Fibroblast of peridontal ligament (primary cell): ENCODE results near the gene ZBP1.

Experiments
- DNase-seq: peaks from one replicate; pipeline ENCODE4 v3.0.0-alpha.2; 2010; ENCODE audit errors: extremely low read depth

ZBP1 gene

GRCh38 chr20:57658447-57658832 is 38.2 kb upstream of the ZBP1 start:
- DNase-seq: no peak

GRCh38 chr20:57657535-57658446 is 37.6 kb upstream of the ZBP1 start:
- no peak for DNase-seq

GRCh38 chr20:57656821-57657534 is 36.8 kb upstream of the ZBP1 start:
- no peak for DNase-seq

DNA sequence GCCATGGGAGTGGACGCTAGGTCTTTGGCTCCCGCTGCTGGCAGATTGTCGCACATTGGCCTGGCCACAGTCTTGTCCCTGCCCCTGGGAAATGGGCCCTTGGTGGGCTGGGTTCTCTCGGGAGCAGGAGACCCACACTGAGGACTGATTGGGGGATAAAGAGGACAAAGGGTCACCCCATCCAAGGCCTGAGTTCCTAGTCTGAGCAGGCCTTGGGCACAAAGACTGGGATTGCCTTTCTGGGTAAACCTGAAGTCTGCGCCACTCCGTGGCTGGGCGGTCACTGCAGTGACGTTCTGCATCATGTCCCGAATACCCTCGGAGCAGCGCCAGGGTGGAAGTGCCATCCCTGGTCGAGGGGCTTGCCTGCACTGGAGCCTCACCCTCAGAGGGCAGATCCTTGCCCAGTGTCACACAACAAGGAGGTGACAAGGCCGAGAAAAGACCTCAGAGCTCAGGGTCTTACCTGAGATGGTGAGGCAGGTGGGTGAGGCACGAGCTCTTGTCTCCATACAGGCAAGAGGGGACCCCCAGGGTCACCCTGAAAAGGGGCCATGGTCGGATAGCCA is 36.1 kb upstream of the ZBP1 start:
- no peak for DNase-seq

GRCh38 chr20:57655809-57656155 is 35.6 kb upstream of the ZBP1 start:
- DNase-seq: no peak

GRCh38 chr20:57654998-57655808 is 35.0 kb upstream of the ZBP1 start:
- no peak for DNase-seq

- DNase-seq: peak; percentile 61
Measured at GRCh38 chr20:57654363-57654997, 34.3 kb upstream of the ZBP1 start.

- no peak for DNase-seq
Measured at GRCh38 chr20:57653910-57654309, 33.7 kb upstream of the ZBP1 start.

DNA sequence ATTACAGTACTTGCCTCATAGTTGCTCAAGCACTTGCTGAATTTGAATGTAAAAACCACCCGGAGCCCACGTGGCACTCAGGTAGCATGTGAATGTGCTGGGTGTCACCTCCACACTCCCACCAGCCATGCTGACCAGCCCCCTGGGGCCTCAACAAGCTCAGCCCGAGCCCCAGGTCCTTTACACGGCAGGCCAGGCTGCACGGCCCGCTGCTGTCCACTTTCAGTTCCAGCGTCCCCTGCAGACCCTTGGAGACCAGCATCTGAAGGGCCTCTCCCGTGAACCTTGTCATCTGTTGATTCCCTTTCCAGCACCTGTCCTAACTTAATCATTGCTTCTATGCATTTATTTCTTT is 33.3 kb upstream of the ZBP1 start:
- DNase-seq: no peak

DNA sequence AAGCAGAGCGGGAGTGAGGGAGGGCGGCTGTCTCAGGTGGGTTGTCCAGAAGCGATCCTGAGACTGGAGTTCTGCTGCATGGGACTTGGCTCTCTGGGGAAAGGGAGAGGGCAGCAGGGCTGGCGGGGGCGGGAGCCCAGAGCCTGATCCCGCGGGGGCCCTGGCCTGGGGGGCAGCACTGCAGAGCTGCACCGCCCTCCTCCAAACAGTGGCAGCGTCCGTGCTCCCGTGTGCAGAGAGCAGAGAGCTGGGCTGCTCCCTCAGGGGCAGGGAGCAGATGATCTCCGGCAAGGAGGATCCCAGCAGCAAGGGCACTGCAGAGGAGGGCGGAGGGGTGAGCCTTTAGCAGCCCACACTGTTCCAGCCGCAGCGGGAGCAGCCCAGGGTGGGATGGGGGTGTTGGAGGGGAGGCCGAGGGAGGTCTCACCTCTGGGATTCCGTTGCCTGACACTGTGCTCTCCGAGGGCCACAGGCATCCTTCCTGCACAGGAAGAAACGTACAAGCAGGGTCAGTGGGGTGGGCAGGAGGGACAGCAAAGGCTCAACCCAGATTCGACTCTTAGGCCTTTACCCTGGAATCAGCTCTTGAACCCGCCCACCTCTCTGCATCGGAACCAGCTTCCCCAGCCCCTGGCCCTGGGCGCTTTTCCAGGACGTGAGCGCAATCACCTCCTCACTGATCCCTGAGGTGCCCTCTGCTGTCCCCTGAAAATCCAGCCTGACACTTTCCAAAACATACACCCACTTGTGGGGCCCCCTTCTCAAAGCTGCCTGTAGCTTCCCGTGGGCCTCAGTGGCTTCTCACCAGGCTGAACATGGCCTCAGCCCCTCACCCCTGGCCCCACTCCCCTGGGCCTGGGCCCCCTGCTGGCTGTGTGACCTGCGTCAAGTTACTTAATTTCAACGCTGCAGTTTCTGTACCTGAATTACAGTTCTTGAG is 32.6 kb upstream of the ZBP1 start:
- DNase-seq: no peak

DNA sequence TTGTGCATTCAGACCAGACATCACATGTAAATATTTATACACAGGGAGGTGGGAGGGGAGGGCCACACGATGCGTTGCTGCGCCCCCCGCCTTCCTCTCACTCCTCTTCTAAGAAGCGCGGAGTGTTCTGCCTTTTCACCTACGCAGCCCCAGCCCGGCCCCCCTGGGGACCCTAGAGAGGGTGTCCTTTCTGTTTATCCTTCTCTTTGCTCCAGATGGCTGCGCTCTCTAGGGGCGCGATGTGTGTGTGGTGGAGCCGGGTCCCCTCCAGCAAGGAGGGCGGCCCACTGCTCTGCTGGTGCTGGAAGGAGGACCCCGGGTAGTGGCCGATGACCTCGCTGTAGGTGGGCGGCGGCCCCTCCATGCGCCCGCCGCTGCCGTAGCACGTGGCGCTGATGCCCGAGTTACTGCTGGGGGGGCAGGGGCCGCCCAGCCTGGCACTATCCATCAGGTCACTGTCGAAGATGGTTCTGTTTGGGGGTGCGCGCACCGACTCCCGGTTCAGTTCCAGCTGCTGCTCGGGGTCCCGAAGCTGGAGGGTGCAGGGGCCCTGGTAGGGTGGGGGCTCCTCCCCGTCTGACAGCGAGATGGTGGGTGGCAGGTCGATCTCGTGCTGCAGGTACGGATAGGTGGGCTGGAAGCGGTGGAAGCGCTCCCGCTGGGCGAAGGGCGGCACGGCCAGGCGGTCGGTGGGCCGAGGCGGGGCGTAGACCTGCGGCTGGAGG is 31.8 kb upstream of the ZBP1 start:
- no peak for DNase-seq

DNA sequence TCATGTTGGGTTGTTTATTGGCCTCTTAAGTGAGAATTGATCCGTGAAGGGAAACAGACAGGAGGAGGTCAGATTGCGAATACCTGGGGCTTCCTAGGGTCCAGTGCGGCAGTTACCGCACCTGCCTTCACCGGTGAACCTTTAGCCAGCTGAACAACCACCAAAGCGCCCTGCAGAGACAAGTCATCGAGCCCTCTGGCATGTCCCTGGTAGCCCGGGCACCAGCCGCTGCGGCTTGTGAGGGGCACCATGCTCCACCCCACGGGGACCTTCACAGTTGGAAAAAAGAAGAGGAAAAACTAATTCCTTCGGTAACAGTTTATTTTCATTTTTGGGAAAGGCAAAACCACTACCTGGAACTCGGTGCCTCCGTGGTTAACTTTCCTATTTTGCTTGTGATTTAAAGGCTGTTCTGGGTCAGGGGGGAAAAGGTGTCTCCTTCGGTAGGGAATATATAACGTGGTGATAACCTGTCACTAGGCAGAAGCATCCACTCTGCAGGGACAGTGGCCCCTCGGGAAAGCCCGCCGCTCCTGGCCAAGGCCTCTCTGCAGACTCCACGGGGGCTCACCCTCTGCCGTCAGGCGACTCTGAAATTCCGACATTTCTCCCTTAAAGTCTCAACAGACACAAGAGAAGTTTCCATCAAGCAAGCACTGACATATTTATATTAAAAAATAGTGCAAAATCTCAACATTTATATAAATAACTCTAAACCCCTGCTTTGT is 30.7 kb upstream of the ZBP1 start:
- DNase-seq: no peak

DNA sequence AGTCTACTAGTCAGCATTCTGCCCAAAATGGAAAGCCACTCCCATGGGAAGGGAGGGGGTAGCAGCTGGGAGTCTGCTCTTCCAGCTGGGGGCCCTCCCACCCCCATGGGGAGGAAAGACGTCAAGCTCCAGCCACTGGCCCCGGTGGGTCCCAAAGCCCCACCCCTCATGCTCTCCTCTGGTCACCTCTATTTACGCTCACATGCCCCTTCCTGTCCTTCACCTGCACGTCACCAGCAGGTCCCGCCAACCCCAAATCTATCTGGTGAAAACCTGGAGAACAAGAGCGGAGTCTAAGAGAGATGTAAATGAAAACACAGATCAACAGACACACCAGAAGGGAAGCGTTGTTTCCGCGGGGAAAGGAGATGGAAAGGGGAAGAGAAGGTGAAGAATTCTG is 30.0 kb upstream of the ZBP1 start:
- no peak for DNase-seq

DNA sequence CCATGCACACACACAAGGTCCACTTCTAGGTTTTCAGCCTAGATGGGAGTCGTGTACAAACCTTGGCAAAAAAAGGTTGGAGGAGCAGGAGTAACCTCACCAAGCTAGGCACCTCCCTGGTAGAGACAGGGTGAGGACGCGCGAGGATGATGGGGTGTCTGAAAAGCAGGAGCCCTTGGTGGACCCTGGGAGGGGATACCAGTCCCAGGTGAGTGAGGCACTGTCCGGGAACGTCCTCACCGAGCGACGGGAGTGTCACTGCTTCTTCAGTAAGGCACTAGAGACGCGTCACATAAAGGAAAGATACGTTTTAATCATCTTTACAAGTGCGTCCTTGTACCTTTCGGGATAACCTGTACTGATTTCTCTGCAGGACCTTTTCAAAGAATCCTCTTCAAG is 29.4 kb upstream of the ZBP1 start:
- DNase-seq: no peak

DNA sequence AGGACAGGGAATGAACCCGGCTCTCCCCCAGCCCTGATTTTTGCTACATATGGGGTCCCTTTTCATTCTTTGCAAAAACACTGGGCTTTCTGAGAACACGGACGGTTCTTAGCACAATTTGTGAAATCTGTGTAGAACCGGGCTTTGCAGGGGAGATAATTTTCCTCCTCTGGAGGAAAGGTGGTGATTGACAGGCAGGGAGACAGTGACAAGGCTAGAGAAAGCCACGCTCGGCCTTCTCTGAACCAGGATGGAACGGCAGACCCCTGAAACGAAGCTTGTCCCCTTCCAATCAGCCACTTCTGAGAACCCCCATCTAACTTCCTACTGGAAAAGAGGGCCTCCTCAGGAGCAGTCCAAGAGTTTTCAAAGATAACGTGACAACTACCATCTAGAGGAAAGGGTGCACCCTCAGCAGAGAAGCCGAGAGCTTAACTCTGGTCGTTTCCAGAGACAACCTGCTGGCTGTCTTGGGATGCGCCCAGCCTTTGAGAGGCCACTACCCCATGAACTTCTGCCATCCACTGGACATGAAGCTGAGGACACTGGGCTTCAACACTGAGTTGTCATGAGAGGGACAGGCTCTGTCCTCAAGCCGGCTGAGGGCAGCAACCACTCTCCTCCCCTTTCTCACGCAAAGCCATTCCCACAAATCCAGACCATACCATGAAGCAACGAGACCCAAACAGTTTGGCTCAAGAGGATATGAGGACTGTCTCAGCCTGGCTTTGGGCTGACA is 28.8 kb upstream of the ZBP1 start:
- no peak for DNase-seq

DNA sequence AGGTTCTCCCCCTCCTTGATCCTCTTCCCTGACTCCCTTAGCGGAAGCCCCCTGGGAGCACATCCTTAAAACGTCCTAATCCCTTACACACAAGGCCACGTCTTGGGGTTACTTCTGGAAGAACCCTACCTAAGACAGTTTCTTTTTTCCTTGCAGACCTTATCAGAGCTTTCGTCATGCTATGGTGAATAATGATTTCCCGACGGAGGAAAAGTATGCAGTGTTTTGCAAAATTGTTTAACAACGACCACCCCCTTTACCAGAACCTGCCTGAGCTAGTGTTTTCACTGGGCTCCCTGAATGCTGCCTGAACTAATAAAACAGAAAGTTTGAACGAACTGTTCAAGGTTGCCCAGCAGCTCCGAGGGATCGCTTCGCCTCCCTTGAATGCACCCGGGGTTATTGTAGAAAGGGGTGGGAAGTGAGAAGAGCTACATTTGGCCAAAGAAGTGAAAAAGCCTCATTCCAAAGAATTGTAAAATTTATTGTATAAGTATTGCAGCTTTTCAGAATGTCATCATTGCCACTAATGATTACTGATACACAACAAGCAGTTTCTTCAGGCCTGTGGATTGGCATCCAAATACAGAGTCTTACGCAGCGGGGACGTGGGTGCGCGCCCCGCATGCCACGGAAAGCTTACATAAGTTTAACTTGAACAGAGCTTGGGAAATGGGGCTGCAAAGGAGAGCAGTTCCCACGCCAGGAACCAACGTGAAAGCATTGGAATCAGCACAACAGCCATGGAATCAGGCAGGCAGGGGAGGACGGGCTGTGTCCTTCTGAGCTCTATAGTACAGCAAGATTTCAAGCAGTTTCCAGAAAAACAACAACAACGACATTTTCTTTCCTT is 27.9 kb upstream of the ZBP1 start:
- no peak for DNase-seq
